GM12874 (cell line): ENCODE data around the gene PYGM.

Experiments used
- CTCF ChIP-seq: IDR thresholded peaks from 2 replicates; pipeline ENCODE4 v1.5.1; 2011; ENCODE audit warnings: low read depth, mild to moderate bottlenecking, control low read depth, low read length, moderate library complexity; ENCODE audit not compliant: insufficient read depth

Gene PYGM

GRCh38 chr11:64728757-64729365 lies 30.9 kb downstream of the PYGM start:
- TF ChIP-seq CTCF: no peak

GRCh38 chr11:64726867-64727530 lies 32.8 kb downstream of the PYGM start:
- no peak for TF ChIP-seq CTCF

- TF ChIP-seq CTCF: no peak
Observed at GRCh38 chr11:64726211-64726641, 33.5 kb downstream of the PYGM start.

- no peak for TF ChIP-seq CTCF
Observed at GRCh38 chr11:64724863-64725532, 34.8 kb downstream of the PYGM start.

- TF ChIP-seq CTCF: no peak
Observed at GRCh38 chr11:64723907-64724862, 35.6 kb downstream of the PYGM start.

- peak; percentile 99 for TF ChIP-seq CTCF
Observed at GRCh38 chr11:64723117-64723906, 36.5 kb downstream of the PYGM start, which contains the start of gene NRXN2. Gene NRXN2, minus strand, starts transcription at chr11:64723197. Its CDS starts 9,498 bp downstream, at chr11:64713699.
